ENCODE results near the gene FAM229A. TPM values are rescaled to one million over a fixed set of nuclear protein-coding genes. Genes with fewer than 3 reads are reported as not detected.

Gene FAM229A
- total and polyA plus RNA-seq, 9 of the 15 experiments (the other 6 are each of a cell fraction or from before 2014, with no cell fraction given) = 0.04 to 21.6 (median 7.4) TPM

DNA sequence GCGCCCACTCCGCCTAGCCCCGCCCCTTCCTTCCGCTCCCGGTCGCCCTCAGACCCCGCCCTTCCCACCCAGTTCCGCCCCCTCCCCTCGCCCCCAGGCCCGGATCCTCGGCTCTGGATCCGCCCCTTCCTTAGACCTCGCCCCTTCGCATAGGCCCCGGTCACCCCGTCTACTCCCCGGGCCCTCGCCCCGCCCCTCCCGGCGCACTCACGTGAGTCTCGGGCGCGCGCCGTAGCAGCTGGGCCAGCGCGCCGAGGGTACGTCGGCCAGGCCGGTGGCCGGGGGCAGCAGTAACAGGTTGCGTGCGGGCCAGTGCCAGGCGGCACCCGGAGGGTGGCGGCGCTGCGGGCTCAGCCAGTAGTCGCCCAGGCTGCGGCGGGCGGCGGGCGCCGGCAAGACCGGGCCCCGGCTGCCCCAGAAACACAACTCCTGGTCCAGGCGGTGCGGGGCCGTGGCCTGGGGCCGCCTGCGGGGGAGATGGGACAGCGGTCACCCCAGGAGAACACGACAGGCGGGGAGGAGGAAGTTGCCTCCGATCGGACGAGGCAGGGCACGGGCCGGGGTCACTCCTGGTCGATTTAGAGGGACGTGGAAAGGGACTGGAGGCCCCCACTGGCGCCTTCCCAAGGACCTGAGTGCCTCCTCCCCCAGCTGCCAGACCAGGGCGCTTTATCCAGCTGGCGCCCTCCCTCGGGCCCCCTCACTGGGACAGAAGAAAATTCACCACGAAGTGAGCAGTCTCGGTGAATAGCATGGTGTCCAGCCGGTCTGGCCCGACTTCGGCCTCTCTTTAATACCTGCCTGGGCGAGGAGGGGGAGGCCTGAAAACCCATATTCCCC lies 10.7 kb downstream of the FAM229A start (continued):
- TF ChIP-seq MCM3 (IDR thresholded peaks at IDR 0.05) (no peak), ZNF347 (CRISPR knock-in tag; IDR thresholded peaks at IDR 0.05; ENCODE audit: low read depth) (no peak), SETDB1 (IDR thresholded peaks at IDR 0.05; ENCODE audit: low read length) (no peak), ZSCAN32 (CRISPR knock-in tag; IDR thresholded peaks at IDR 0.05) (no peak), FOXK1 (CRISPR knock-in tag; IDR thresholded peaks at IDR 0.05; ENCODE audit: borderline replicate concordance) (no peak), L3MBTL2 (IDR thresholded peaks at IDR 0.05) (peak; percentile 41), ADNP (tag; IDR thresholded peaks at IDR 0.05) (no peak), ARID4B (CRISPR knock-in tag; IDR thresholded peaks at IDR 0.05) (peak; percentile 81), ZNF740 (CRISPR knock-in tag; IDR thresholded peaks at IDR 0.05) (0 out of 2 replicates have a peak, but pooled peaks have one; percentile 62), ZNF740 (tag; IDR thresholded peaks at IDR 0.05) (no peak)
- TF ChIP-seq, protein P1, sequence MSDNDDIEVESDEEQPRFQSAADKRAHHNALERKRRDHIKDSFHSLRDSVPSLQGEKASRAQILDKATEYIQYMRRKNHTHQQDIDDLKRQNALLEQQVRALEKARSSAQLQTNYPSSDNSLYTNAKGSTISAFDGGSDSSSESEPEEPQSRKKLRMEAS (CRISPR knock-in tag; IDR thresholded peaks at IDR 0.05) = no peak; the same call in 1 of the 2 replicates
- TF ChIP-seq, protein P2, sequence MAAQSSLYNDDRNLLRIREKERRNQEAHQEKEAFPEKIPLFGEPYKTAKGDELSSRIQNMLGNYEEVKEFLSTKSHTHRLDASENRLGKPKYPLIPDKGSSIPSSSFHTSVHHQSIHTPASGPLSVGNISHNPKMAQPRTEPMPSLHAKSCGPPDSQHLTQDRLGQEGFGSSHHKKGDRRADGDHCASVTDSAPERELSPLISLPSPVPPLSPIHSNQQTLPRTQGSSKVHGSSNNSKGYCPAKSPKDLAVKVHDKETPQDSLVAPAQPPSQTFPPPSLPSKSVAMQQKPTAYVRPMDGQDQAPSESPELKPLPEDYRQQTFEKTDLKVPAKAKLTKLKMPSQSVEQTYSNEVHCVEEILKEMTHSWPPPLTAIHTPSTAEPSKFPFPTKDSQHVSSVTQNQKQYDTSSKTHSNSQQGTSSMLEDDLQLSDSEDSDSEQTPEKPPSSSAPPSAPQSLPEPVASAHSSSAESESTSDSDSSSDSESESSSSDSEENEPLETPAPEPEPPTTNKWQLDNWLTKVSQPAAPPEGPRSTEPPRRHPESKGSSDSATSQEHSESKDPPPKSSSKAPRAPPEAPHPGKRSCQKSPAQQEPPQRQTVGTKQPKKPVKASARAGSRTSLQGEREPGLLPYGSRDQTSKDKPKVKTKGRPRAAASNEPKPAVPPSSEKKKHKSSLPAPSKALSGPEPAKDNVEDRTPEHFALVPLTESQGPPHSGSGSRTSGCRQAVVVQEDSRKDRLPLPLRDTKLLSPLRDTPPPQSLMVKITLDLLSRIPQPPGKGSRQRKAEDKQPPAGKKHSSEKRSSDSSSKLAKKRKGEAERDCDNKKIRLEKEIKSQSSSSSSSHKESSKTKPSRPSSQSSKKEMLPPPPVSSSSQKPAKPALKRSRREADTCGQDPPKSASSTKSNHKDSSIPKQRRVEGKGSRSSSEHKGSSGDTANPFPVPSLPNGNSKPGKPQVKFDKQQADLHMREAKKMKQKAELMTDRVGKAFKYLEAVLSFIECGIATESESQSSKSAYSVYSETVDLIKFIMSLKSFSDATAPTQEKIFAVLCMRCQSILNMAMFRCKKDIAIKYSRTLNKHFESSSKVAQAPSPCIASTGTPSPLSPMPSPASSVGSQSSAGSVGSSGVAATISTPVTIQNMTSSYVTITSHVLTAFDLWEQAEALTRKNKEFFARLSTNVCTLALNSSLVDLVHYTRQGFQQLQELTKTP (IDR thresholded peaks at IDR 0.05; ENCODE audit: low read depth in 1 of 2, partially characterized antibody in 2 of 2) = no peak
- TF ChIP-seq, protein P3, sequence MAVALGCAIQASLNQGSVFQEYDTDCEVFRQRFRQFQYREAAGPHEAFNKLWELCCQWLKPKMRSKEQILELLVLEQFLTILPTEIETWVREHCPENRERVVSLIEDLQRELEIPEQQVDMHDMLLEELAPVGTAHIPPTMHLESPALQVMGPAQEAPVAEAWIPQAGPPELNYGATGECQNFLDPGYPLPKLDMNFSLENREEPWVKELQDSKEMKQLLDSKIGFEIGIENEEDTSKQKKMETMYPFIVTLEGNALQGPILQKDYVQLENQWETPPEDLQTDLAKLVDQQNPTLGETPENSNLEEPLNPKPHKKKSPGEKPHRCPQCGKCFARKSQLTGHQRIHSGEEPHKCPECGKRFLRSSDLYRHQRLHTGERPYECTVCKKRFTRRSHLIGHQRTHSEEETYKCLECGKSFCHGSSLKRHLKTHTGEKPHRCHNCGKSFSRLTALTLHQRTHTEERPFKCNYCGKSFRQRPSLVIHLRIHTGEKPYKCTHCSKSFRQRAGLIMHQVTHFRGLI (CRISPR knock-in tag; IDR thresholded peaks at IDR 0.05) = no peak

All from K562 (cell line).